ENCODE measurements around the gene SPTBN4. TPM values are rescaled to one million over a fixed set of nuclear protein-coding genes. Genes with fewer than 3 reads are reported as not detected.

SPTBN4 gene
- total RNA-seq, 2 experiments from 2014 or later, result 1.3 to 2.3 TPM

DNA sequence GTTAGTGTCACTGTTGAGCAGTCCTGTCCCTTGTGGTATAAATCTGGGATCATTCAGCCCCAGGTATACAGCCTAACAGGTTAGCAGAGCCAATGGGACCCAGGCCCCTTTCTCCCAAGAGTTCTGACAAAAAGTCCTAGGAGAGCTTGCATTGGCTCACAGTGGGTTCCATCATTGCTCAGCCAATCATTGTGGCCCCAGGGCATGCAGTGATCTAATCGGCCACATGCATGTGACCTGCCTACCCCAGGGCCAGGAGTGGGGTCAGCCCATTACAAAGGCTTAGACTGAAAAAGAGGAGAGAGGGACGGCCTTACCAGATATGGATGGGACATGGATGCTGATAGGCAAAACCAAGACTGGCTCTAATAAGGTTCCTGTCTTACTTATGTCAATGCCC lies 41.1 kb downstream of the SPTBN4 start:
- DNase-seq (no peak), ATAC-seq (no peak)
- CTCF ChIA-PET, result interaction anchor here (1.2 kb wide), 1 partner anchor 16 kb away, joined by 3 read pairs; no protein-coding TSS in a partner anchor
- intact Hi-C loops (cut with micrococcal nuclease), result no loop called here
- peaks cover 30% of the 10 kb centered on the region for H3K27me3 Mint-ChIP-seq
- TF ChIP-seq CTCF (IDR thresholded peaks at IDR 0.05), result no peak
- H3K4me3 Mint-ChIP-seq, result no peak overlapping the region
- H3K36me3 Mint-ChIP-seq (ENCODE audit: low read depth), result no peaks in the 10 kb centered on the region
- H3K9me3 Mint-ChIP-seq, result no peaks in the 10 kb centered on the region
- H3K4me1 Mint-ChIP-seq (ENCODE audit: low read depth), result peaks cover 4% of the 10 kb centered on the region
- POLR2A ChIA-PET, result interaction anchor here (0.5 kb wide), 1 partner anchor 347 kb away, joined by 3 read pairs; no protein-coding TSS in a partner anchor
- no peak overlapping the region for H3K27ac Mint-ChIP-seq

DNA sequence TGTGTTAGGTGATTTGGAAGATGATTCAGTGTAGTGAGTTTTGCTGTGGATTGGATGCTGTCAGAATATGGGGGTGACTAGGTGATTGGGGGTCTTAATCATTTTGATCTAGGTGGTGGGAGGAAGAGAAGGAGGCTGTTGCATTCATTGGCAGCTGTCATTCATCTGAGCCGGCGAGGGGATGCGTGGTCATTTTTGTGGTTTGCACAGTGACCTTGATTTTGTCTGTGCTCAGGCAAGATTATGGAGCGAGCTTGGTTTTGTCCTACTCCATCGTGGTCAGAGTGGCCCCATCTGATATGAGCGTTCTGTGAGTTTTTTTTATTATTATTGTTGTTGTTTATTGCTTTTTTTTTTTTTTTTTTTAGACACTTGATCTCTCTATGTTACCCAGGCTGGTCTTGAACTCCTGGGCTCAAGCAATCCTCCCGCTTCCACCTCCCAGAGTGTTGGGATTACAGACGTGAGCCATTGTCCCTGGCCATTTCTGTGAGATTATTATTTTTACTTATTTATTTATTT lies 42.0 kb downstream of the SPTBN4 start:
- H3K4me1 Mint-ChIP-seq (ENCODE audit: low read depth), result peaks cover 5% of the 10 kb centered on the region
- no peak for TF ChIP-seq CTCF (IDR thresholded peaks at IDR 0.05)
- no peaks in the 10 kb centered on the region for H3K9me3 Mint-ChIP-seq
- ChIA-PET POLR2A (no interaction called here), CTCF (interaction anchor here (1.2 kb wide), 1 partner anchor 15 kb away, joined by 3 read pairs; no protein-coding TSS in a partner anchor)
- H3K27me3 Mint-ChIP-seq, result peaks cover 35% of the 10 kb centered on the region
- DNase-seq (no peak), ATAC-seq (no peak)
- H3K4me3 Mint-ChIP-seq, result no peak overlapping the region
- H3K27ac Mint-ChIP-seq, result no peak overlapping the region
- intact Hi-C loops (cut with micrococcal nuclease), result no loop called here
- no peaks in the 10 kb centered on the region for H3K36me3 Mint-ChIP-seq (ENCODE audit: low read depth)

GRCh38 chr19:40510526-40511115 lies 43.8 kb downstream of the SPTBN4 start:
- H3K27ac Mint-ChIP-seq, result no peak overlapping the region
- no peak for TF ChIP-seq CTCF (IDR thresholded peaks at IDR 0.05)
- ChIA-PET POLR2A (interaction anchor here (1.0 kb wide), 1 partner anchor 8 kb away, joined by 3 read pairs; no protein-coding TSS in a partner anchor), CTCF (interaction anchor here (2.0 kb wide), 1 partner anchor 46 kb away, joined by 8 read pairs; the partner anchor contains the start of gene BLVRB)
- no peak overlapping the region for H3K4me3 Mint-ChIP-seq
- H3K36me3 Mint-ChIP-seq (ENCODE audit: low read depth), result no peaks in the 10 kb centered on the region
- intact Hi-C loops (cut with micrococcal nuclease), result no loop called here
- H3K4me1 Mint-ChIP-seq (ENCODE audit: low read depth), result peaks cover 8% of the 10 kb centered on the region
- no peak for DNase-seq
- no peaks in the 10 kb centered on the region for H3K9me3 Mint-ChIP-seq
- no peak for ATAC-seq
- peaks cover 44% of the 10 kb centered on the region for H3K27me3 Mint-ChIP-seq

- TF ChIP-seq CTCF (IDR thresholded peaks at IDR 0.05), result no peak
- Mint-ChIP-seq H3K27me3 (peaks cover 44% of the 10 kb centered on the region), H3K36me3 (ENCODE audit: low read depth) (no peaks in the 10 kb centered on the region), H3K4me3 (no peak overlapping the region), H3K4me1 (ENCODE audit: low read depth) (peaks cover 8% of the 10 kb centered on the region), H3K9me3 (no peaks in the 10 kb centered on the region), H3K27ac (no peak overlapping the region)
- ChIA-PET POLR2A (no interaction called here), CTCF (no interaction called here)
- DNase-seq (no peak), ATAC-seq (no peak)
- intact Hi-C loops (cut with micrococcal nuclease), result no loop called here
Measured at GRCh38 chr19:40511487-40511886, 44.7 kb downstream of the SPTBN4 start.

GRCh38 chr19:40512110-40512472 lies 45.3 kb downstream of the SPTBN4 start:
- ATAC-seq, result no peak
- no peaks in the 10 kb centered on the region for H3K36me3 Mint-ChIP-seq (ENCODE audit: low read depth)
- H3K27me3 Mint-ChIP-seq, result peaks cover 44% of the 10 kb centered on the region
- ChIA-PET POLR2A (no interaction called here), CTCF (interaction anchor here (0.9 to 1.6 kb wide), 2 partner anchors 12 to 88 kb away, joined by 3 to 4 read pairs; no protein-coding TSS in a partner anchor)
- H3K4me3 Mint-ChIP-seq, result no peak overlapping the region
- H3K27ac Mint-ChIP-seq, result no peak overlapping the region
- no peak for TF ChIP-seq CTCF (IDR thresholded peaks at IDR 0.05)
- H3K4me1 Mint-ChIP-seq (ENCODE audit: low read depth), result peaks cover 8% of the 10 kb centered on the region
- intact Hi-C loops (cut with micrococcal nuclease), result no loop called here
- no peaks in the 10 kb centered on the region for H3K9me3 Mint-ChIP-seq
- DNase-seq, result no peak

All from activated CD8-positive, alpha-beta T cell treated with anti-CD3 and anti-CD28 coated beads for 36 hours (primary cell).